ENCODE measurements around the gene ELOVL1. TPM values are rescaled to one million over a fixed set of nuclear protein-coding genes. Genes with fewer than 3 reads are reported as not detected.

The ELOVL1 gene
- total and polyA plus RNA-seq, 2 of the 13 experiments (the other 11 are each of a cell fraction or from before 2014, with no cell fraction given) = 55.2 to 77.4 TPM

DNA sequence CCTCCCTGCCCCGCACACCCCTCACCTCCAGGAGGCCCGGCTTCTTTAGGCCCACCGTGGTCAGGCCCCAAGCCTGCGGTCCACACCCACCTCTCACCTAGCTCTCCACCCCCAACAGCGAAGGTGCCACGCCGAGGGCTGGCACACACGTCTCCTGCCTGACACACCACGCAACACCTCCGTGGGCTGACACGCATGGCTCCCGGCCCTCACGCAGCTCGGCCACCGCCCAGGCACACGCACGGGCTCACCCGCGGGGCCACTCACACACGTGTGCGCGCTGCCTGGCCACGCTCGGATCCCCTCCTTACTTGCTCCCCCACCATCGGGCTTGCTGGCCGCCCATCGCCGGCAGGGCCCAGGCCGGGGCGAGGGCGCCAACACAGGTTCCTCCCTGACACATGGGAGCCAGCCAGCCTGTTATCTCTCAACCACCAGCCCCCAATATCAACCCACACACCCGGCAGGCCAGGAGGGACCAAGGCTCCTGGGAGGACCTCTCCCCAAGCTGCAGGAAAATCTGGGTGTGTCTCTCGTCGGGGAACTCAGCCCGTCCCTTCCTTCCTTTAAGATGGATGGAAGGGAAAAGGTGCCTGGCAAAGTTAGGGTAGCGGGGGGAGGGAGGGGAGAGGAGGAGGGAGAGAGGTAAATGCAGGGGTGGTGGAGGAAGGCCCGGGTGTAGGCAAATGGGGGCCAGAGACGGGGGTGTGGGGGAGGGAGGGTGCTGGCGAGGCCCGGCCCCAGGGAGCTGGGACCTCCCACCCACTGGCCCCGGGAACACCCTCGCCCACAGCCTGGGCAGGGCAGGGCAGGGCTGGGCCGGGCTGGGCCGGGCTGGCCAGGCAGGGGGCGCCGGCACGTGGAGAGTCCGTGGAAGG, 546 bp downstream of the ELOVL1 start (continued):
- TF ChIP-seq TP53 (CRISPR knock-in tag; conservative IDR thresholded peaks at IDR 0.05) (no peak), ZNF230 (CRISPR knock-in tag; IDR thresholded peaks at IDR 0.05) (no peak), ATM (IDR thresholded peaks at IDR 0.05; ENCODE audit: borderline replicate concordance) (no peak), RCOR2 (CRISPR knock-in tag; IDR thresholded peaks at IDR 0.05) (no peak), ELF3 (CRISPR knock-in tag; IDR thresholded peaks at IDR 0.05) (no peak), TMF1 (CRISPR knock-in tag; IDR thresholded peaks at IDR 0.05; ENCODE audit: low read depth) (no peak), NFRKB (IDR thresholded peaks at IDR 0.05) (no peak), FOXP4 (CRISPR knock-in tag; IDR thresholded peaks at IDR 0.05) (no peak), NR1H2 (CRISPR knock-in tag; IDR thresholded peaks at IDR 0.05; ENCODE audit: borderline replicate concordance, low read depth) (no peak), GFI1 (CRISPR knock-in tag; IDR thresholded peaks at IDR 0.05; ENCODE audit: borderline replicate concordance) (no peak), SOX13 (IDR thresholded peaks at IDR 0.05) (no peak), SOX13 (CRISPR knock-in tag; conservative IDR thresholded peaks at IDR 0.05 in 1 of 2, IDR thresholded peaks at IDR 0.05 in 1 of 2) (no peak), CEBPG (CRISPR knock-in tag; IDR thresholded peaks at IDR 0.05) (no peak), ZNF350 (CRISPR knock-in tag; IDR thresholded peaks at IDR 0.05; ENCODE audit: borderline replicate concordance, low read depth) (no peak; the same call in 1 of the 2 replicates), ZSCAN21 (CRISPR knock-in tag; IDR thresholded peaks at IDR 0.05; ENCODE audit: borderline replicate concordance) (0 out of 2 replicates have a peak, but pooled peaks have one; percentile 55), ZSCAN12 (CRISPR knock-in tag; IDR thresholded peaks at IDR 0.05) (no peak), SRSF4 (IDR thresholded peaks at IDR 0.05; ENCODE audit: low read depth, low read length, poor library complexity, severe bottlenecking) (no peak), KAT8 (CRISPR knock-in tag; IDR thresholded peaks at IDR 0.05) (no peak)
- TF ChIP-seq, protein P1, sequence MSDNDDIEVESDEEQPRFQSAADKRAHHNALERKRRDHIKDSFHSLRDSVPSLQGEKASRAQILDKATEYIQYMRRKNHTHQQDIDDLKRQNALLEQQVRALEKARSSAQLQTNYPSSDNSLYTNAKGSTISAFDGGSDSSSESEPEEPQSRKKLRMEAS (IDR thresholded peaks at IDR 0.05) = peak; percentile 59; the same call in 1 of the 2 replicates
- TF ChIP-seq, protein P2, sequence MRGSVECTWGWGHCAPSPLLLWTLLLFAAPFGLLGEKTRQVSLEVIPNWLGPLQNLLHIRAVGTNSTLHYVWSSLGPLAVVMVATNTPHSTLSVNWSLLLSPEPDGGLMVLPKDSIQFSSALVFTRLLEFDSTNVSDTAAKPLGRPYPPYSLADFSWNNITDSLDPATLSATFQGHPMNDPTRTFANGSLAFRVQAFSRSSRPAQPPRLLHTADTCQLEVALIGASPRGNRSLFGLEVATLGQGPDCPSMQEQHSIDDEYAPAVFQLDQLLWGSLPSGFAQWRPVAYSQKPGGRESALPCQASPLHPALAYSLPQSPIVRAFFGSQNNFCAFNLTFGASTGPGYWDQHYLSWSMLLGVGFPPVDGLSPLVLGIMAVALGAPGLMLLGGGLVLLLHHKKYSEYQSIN (CRISPR knock-in tag; IDR thresholded peaks at IDR 0.05; ENCODE audit: borderline replicate concordance) = no peak
- TF ChIP-seq, protein P3, sequence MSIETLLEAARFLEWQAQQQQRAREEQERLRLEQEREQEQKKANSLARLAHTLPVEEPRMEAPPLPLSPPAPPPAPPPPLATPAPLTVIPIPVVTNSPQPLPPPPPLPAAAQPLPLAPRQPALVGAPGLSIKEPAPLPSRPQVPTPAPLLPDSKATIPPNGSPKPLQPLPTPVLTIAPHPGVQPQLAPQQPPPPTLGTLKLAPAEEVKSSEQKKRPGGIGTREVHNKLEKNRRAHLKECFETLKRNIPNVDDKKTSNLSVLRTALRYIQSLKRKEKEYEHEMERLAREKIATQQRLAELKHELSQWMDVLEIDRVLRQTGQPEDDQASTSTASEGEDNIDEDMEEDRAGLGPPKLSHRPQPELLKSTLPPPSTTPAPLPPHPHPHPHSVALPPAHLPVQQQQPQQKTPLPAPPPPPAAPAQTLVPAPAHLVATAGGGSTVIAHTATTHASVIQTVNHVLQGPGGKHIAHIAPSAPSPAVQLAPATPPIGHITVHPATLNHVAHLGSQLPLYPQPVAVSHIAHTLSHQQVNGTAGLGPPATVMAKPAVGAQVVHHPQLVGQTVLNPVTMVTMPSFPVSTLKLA (IDR thresholded peaks at IDR 0.05) = peak; percentile 34
- TF ChIP-seq, protein P4, sequence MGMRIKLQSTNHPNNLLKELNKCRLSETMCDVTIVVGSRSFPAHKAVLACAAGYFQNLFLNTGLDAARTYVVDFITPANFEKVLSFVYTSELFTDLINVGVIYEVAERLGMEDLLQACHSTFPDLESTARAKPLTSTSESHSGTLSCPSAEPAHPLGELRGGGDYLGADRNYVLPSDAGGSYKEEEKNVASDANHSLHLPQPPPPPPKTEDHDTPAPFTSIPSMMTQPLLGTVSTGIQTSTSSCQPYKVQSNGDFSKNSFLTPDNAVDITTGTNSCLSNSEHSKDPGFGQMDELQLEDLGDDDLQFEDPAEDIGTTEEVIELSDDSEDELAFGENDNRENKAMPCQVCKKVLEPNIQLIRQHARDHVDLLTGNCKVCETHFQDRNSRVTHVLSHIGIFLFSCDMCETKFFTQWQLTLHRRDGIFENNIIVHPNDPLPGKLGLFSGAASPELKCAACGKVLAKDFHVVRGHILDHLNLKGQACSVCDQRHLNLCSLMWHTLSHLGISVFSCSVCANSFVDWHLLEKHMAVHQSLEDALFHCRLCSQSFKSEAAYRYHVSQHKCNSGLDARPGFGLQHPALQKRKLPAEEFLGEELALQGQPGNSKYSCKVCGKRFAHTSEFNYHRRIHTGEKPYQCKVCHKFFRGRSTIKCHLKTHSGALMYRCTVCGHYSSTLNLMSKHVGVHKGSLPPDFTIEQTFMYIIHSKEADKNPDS (CRISPR knock-in tag; IDR thresholded peaks at IDR 0.05) = no peak
